GM18508 (cell line): ENCODE measurements around the gene FAM168A.

Experiments used
- ATAC-seq: cut with Tn5 transposase; IDR thresholded peaks from one replicate; pipeline ENCODE4 v1.9.1; 2021; ENCODE audit warnings: moderate number of reproducible peaks; ENCODE audit not compliant: insufficient read depth, unreplicated experiment

Gene FAM168A

DNA sequence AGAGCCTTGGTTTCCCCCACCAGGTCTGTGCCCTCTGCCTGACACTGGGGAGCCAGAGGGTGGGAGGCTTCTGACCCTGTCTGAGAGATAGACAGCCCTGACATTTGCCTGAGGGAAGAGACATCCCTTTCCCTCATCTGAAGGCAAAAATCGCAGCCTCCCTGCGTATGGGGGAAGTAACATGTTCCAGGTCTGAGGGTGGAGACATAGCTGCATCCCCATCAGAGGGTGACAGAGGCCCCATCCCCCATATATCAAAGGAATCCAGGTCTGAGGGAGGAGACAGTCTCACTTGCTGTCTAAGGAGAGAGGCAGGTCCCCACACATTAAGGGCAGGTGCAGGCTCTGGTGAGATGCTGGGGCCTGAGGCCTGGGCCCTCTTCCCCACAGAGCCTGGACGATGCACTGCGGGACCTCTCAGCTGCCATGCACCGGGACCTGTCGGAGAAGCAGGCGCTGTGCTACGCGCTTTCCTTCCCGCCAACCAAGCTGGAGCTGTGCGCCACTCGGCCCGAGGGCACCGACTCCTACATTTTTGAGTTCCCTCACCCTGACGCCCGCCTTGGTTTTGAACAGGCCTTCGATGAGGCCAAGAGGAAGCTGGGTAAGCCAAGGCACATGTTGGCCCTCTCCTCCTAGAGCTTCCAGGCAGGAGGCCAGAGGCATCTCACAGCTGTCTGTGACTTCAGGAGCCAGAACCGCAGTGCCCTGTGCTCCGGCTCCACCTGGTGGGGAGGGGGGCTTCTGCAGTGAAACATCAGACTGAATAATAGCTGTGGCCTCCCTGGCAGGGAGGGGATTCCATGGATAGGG, 237.8 kb downstream of the FAM168A start:
- ATAC-seq, result no peak

DNA sequence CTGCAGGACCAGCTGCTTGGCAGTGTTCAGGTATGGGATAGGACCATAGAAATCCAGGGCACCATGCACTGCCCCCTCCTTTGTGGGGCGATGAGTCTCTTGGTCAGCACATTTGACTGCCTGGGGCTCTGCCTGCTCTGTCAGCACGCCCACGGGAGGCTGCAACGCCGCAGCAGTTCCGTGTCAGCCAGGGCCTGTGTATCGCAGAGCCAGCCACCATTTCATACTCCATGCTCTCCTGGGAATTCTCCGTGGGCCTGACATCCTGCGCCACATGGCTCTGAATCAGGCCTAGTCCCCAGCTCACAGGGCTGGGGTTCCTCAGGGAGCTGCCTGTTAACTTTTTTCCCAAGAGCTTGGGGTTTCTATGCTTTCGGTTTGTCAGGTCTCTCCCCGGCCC, 238.6 kb downstream of the FAM168A start:
- no peak for ATAC-seq

DNA sequence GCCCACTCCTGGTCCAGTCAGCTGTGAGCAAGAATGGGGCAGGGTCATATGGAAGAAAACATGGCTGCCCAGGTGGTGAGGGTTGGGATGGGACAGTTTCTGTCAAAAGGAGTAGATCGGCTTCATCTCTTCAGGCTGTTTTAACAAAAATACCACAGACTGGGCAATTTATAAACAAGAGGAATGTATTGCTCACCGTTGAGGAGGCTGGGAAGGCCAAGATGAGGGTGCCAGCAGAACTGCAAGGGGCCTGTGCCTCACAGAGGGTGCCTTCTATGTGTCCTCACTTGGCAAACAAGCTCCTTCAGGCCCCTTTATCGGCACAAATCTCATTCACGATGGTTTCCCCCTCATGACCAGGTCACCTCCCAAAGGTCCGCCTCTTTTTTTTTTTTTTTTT, 239.8 kb downstream of the FAM168A start:
- ATAC-seq, result no peak

DNA sequence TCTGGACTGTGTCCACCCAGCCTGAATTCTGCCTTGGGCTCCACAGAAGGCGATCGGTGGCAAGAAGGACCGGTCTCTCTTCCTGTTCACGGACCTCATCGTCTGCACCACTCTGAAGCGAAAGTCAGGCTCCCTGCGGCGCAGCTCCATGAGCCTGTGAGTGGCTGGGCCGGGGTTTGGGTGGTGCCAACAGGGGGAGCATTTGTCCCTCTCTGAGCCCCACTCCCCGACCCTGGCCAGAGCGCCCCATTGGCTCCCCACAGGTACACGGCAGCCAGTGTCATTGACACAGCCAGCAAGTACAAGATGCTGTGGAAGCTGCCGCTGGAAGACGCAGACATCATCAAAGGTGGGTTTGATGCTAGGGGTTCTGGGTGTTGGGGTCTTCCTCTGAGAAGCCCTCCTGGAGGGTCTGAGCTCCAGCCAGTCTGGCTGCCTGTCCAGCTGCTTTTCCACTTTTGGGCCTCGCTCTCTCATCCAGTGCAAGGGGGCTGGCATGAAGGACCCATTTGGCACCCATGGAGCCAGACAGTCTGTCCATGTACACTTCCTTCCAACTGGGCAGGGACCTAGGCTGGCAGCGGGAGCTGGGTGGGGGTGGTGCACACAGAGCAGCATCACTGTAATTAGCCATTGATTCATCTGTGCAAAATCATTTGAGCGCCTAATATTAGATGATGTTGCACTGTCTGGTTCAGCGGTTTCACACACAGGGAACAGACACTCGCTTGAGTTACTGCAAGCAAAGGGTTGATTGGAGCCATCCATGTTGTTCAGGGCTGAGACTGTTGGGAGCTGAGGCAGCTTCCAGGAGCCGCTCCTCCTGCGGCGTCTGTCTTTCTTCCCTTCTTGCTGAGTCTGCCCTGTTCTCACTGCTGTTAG, 240.7 kb downstream of the FAM168A start:
- no peak for ATAC-seq

DNA sequence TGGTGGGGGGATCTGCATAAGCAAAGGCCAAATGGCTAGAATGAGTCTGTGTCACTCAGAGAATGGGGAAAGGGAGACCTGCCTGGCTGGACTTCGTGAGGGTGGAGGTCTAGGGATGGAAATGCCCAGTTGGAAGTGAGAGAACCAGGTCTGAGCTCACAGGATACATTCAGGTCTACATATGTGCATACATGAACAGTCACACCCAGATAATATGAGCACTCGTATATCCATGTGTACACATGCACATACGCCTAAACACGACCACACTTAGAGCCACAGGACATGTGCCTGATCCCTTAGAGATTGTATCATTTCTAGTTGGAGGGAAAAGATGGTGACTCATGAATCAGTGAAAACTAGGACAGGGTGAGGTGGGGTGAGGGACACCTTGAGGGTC, 242.8 kb downstream of the FAM168A start:
- ATAC-seq, result no peak

DNA sequence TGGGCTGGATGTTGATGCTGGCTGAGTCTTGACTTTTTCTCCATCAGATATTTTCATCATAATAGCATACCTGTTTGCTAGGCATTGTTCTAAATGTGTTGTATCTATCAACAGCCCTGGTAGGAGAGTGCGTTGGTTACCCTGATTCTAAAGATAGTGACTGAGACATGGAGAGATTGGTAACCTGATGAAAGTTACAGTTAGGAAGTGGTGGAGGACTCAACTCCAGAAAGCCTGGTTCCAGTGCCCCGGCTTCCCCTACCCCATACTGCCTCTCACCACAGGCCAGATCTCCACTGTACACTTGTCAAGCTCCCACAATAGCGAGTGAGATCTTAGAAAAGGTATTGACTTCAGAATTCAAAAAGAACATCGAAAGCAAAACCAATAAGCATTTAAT, 244.5 kb downstream of the FAM168A start:
- ATAC-seq, result no peak

DNA sequence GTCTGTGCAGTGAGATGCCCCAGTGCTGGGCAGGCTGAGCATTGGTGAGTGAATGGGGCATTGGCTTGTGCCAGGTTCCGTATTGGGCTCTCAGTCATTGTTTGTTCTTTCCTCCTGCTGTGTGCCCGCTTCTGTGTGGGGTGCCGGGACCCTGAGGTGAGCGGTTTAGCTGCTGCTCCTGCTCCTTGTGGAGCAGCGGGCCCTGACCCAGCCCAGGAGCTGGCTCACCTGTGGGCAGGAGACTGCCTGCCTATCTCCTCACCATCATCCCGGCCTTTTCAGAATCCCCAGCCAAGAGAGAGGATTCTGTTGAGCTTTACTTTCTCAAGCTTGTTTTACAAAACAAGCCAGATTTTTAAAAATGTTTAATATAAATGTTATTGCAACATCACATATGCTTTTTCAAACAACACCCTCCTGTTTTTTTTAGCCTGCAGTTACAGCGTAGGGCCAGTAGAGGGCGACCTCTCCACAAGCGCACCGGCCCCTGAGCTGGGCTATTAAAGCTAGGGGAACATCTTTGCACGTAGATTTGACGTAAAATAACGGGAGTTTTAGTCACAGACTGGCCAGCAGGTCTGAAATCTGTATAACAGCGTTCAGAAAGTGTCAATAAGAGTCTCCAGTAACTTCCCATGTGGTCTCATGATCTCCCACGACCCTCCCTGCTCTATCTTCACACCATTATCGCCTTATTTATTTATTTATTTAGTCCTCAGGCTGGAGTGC, 246.8 kb downstream of the FAM168A start:
- no peak for ATAC-seq
